ENCODE results near the gene NOP9.
A peak's percentile ranks its signal among the peaks of the same experiment; 100 is the strongest.

The NOP9 gene

GRCh38 chr14:24313913-24314312 lies 14.3 kb downstream of the NOP9 start:
- H3K9me3 ChIP-seq (ENCODE audit: control insufficient read depth in 1 of 2, low read length in 2 of 2) = no peaks in the 10 kb centered on the region
- H3K36me3 ChIP-seq (ENCODE audit: control insufficient read depth in 1 of 2, insufficient read depth in 2 of 2, low read length in 2 of 2) = peaks cover 0 to 4% of the 10 kb centered on the region in 2 donors
- no peak overlapping the region for H3K27ac ChIP-seq (ENCODE audit: low read length)
- no peaks in the 10 kb centered on the region for H3K27me3 ChIP-seq (ENCODE audit: low read depth, low read length)
- H3K4me3 ChIP-seq (ENCODE audit: low read depth in 1 of 2, low read length in 2 of 2) = no peak overlapping the region
- peaks cover 21 to 27% of the 10 kb centered on the region in 2 donors for H3K4me1 ChIP-seq (ENCODE audit: control insufficient read depth in 1 of 2, insufficient read depth in 2 of 2, low read length in 2 of 2)

GRCh38 chr14:24314377-24315193 lies 14.9 kb downstream of the NOP9 start:
- Histone ChIP-seq H3K9me3 (ENCODE audit: control insufficient read depth in 1 of 2, low read length in 2 of 2) (no peaks in the 10 kb centered on the region), H3K27me3 (ENCODE audit: low read depth, low read length) (no peaks in the 10 kb centered on the region), H3K36me3 (ENCODE audit: control insufficient read depth in 1 of 2, insufficient read depth in 2 of 2, low read length in 2 of 2) (peaks cover 0 to 4% of the 10 kb centered on the region in 2 donors), H3K27ac (ENCODE audit: low read length) (no peak overlapping the region), H3K4me1 (ENCODE audit: control insufficient read depth in 1 of 2, insufficient read depth in 2 of 2, low read length in 2 of 2) (peaks cover 18 to 23% of the 10 kb centered on the region in 2 donors), H3K4me3 (ENCODE audit: low read depth in 1 of 2, low read length in 2 of 2) (peak overlapping the region in 1 of 2 donors; percentile 9)

GRCh38 chr14:24315243-24315806 lies 15.7 kb downstream of the NOP9 start:
- H3K9me3 ChIP-seq (ENCODE audit: control insufficient read depth in 1 of 2, low read length in 2 of 2) = no peaks in the 10 kb centered on the region
- H3K27me3 ChIP-seq (ENCODE audit: low read depth, low read length) = peaks cover 4% of the 10 kb centered on the region
- H3K27ac ChIP-seq (ENCODE audit: low read length) = no peak overlapping the region
- H3K4me1 ChIP-seq (ENCODE audit: control insufficient read depth in 1 of 2, insufficient read depth in 2 of 2, low read length in 2 of 2) = peaks cover 11 to 16% of the 10 kb centered on the region in 2 donors
- peak overlapping the region in 1 of 2 donors; percentile 9 for H3K4me3 ChIP-seq (ENCODE audit: low read depth in 1 of 2, low read length in 2 of 2)
- H3K36me3 ChIP-seq (ENCODE audit: control insufficient read depth in 1 of 2, insufficient read depth in 2 of 2, low read length in 2 of 2) = peaks cover 0 to 4% of the 10 kb centered on the region in 2 donors

GRCh38 chr14:24315807-24316596 lies 16.4 kb downstream of the NOP9 start:
- Histone ChIP-seq H3K9me3 (ENCODE audit: control insufficient read depth in 1 of 2, low read length in 2 of 2) (no peaks in the 10 kb centered on the region), H3K27me3 (ENCODE audit: low read depth, low read length) (peaks cover 4% of the 10 kb centered on the region), H3K4me3 (ENCODE audit: low read depth in 1 of 2, low read length in 2 of 2) (peak overlapping the region in 1 of 2 donors; percentile 17), H3K36me3 (ENCODE audit: control insufficient read depth in 1 of 2, insufficient read depth in 2 of 2, low read length in 2 of 2) (peaks cover 0 to 4% of the 10 kb centered on the region in 2 donors), H3K27ac (ENCODE audit: low read length) (no peak overlapping the region), H3K4me1 (ENCODE audit: control insufficient read depth in 1 of 2, insufficient read depth in 2 of 2, low read length in 2 of 2) (peaks cover 9 to 11% of the 10 kb centered on the region in 2 donors)

- Histone ChIP-seq H3K4me3 (ENCODE audit: low read depth in 1 of 2, low read length in 2 of 2) (peak overlapping the region in 1 of 2 donors; percentile 17), H3K27me3 (ENCODE audit: low read depth, low read length) (peaks cover 4% of the 10 kb centered on the region), H3K27ac (ENCODE audit: low read length) (no peak overlapping the region), H3K36me3 (ENCODE audit: control insufficient read depth in 1 of 2, insufficient read depth in 2 of 2, low read length in 2 of 2) (peaks cover 0 to 4% of the 10 kb centered on the region in 2 donors), H3K9me3 (ENCODE audit: control insufficient read depth in 1 of 2, low read length in 2 of 2) (no peaks in the 10 kb centered on the region), H3K4me1 (ENCODE audit: control insufficient read depth in 1 of 2, insufficient read depth in 2 of 2, low read length in 2 of 2) (peaks cover 9 to 11% of the 10 kb centered on the region in 2 donors)
Observed at GRCh38 chr14:24316597-24316950, 16.9 kb downstream of the NOP9 start.

GRCh38 chr14:24317141-24317928 lies 17.7 kb downstream of the NOP9 start:
- Histone ChIP-seq H3K4me1 (ENCODE audit: control insufficient read depth in 1 of 2, insufficient read depth in 2 of 2, low read length in 2 of 2) (peaks cover 9 to 11% of the 10 kb centered on the region in 2 donors), H3K27me3 (ENCODE audit: low read depth, low read length) (peaks cover 4% of the 10 kb centered on the region), H3K9me3 (ENCODE audit: control insufficient read depth in 1 of 2, low read length in 2 of 2) (no peaks in the 10 kb centered on the region), H3K36me3 (ENCODE audit: control insufficient read depth in 1 of 2, insufficient read depth in 2 of 2, low read length in 2 of 2) (no peaks in the 10 kb centered on the region), H3K4me3 (ENCODE audit: low read depth in 1 of 2, low read length in 2 of 2) (no peak overlapping the region), H3K27ac (ENCODE audit: low read length) (no peak overlapping the region)

- Histone ChIP-seq H3K4me3 (ENCODE audit: low read depth in 1 of 2, low read length in 2 of 2) (no peak overlapping the region), H3K27me3 (ENCODE audit: low read depth, low read length) (peaks cover 4% of the 10 kb centered on the region), H3K9me3 (ENCODE audit: control insufficient read depth in 1 of 2, low read length in 2 of 2) (no peaks in the 10 kb centered on the region), H3K4me1 (ENCODE audit: control insufficient read depth in 1 of 2, insufficient read depth in 2 of 2, low read length in 2 of 2) (peaks cover 0 to 5% of the 10 kb centered on the region in 2 donors), H3K36me3 (ENCODE audit: control insufficient read depth in 1 of 2, insufficient read depth in 2 of 2, low read length in 2 of 2) (no peaks in the 10 kb centered on the region), H3K27ac (ENCODE audit: low read length) (no peak overlapping the region)
Observed at GRCh38 chr14:24321212-24321975, 21.7 kb downstream of the NOP9 start.

GRCh38 chr14:24322672-24323071 lies 23.0 kb downstream of the NOP9 start:
- H3K27me3 ChIP-seq (ENCODE audit: low read depth, low read length) = peaks cover 4% of the 10 kb centered on the region
- no peaks in the 10 kb centered on the region for H3K36me3 ChIP-seq (ENCODE audit: control insufficient read depth in 1 of 2, insufficient read depth in 2 of 2, low read length in 2 of 2)
- peaks cover 0 to 6% of the 10 kb centered on the region in 2 donors for H3K4me1 ChIP-seq (ENCODE audit: control insufficient read depth in 1 of 2, insufficient read depth in 2 of 2, low read length in 2 of 2)
- H3K4me3 ChIP-seq (ENCODE audit: low read depth in 1 of 2, low read length in 2 of 2) = no peak overlapping the region
- H3K9me3 ChIP-seq (ENCODE audit: control insufficient read depth in 1 of 2, low read length in 2 of 2) = no peaks in the 10 kb centered on the region
- no peak overlapping the region for H3K27ac ChIP-seq (ENCODE audit: low read length)

GRCh38 chr14:24323341-24323740 lies 23.7 kb downstream of the NOP9 start:
- Histone ChIP-seq H3K9me3 (ENCODE audit: control insufficient read depth in 1 of 2, low read length in 2 of 2) (no peaks in the 10 kb centered on the region), H3K27ac (ENCODE audit: low read length) (no peak overlapping the region), H3K4me1 (ENCODE audit: control insufficient read depth in 1 of 2, insufficient read depth in 2 of 2, low read length in 2 of 2) (peaks cover 0 to 6% of the 10 kb centered on the region in 2 donors), H3K36me3 (ENCODE audit: control insufficient read depth in 1 of 2, insufficient read depth in 2 of 2, low read length in 2 of 2) (no peaks in the 10 kb centered on the region), H3K4me3 (ENCODE audit: low read depth in 1 of 2, low read length in 2 of 2) (no peak overlapping the region), H3K27me3 (ENCODE audit: low read depth, low read length) (peaks cover 4% of the 10 kb centered on the region)

- Histone ChIP-seq H3K4me1 (ENCODE audit: control insufficient read depth in 1 of 2, insufficient read depth in 2 of 2, low read length in 2 of 2) (peaks cover 0 to 8% of the 10 kb centered on the region in 2 donors), H3K4me3 (ENCODE audit: low read depth in 1 of 2, low read length in 2 of 2) (no peak overlapping the region), H3K27ac (ENCODE audit: low read length) (no peak overlapping the region), H3K9me3 (ENCODE audit: control insufficient read depth in 1 of 2, low read length in 2 of 2) (no peaks in the 10 kb centered on the region), H3K27me3 (ENCODE audit: low read depth, low read length) (peaks cover 4% of the 10 kb centered on the region), H3K36me3 (ENCODE audit: control insufficient read depth in 1 of 2, insufficient read depth in 2 of 2, low read length in 2 of 2) (no peaks in the 10 kb centered on the region)
Observed at GRCh38 chr14:24324024-24324423, 24.4 kb downstream of the NOP9 start.

All from muscle layer of duodenum (tissue), 2 donors.